ENCODE measurements around the gene TRIM33.

GRCh38 chr1:114535401-114535800 is 24.4 kb upstream of the TRIM33 start:
- TF ChIP-seq, protein P1, sequence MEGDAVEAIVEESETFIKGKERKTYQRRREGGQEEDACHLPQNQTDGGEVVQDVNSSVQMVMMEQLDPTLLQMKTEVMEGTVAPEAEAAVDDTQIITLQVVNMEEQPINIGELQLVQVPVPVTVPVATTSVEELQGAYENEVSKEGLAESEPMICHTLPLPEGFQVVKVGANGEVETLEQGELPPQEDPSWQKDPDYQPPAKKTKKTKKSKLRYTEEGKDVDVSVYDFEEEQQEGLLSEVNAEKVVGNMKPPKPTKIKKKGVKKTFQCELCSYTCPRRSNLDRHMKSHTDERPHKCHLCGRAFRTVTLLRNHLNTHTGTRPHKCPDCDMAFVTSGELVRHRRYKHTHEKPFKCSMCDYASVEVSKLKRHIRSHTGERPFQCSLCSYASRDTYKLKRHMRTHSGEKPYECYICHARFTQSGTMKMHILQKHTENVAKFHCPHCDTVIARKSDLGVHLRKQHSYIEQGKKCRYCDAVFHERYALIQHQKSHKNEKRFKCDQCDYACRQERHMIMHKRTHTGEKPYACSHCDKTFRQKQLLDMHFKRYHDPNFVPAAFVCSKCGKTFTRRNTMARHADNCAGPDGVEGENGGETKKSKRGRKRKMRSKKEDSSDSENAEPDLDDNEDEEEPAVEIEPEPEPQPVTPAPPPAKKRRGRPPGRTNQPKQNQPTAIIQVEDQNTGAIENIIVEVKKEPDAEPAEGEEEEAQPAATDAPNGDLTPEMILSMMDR (IDR thresholded peaks at IDR 0.05; ENCODE audit: insufficient read depth, low read depth, low read length): no peak
- TF ChIP-seq EZH2 (IDR thresholded peaks at IDR 0.05; ENCODE audit: insufficient read depth, low read length): no peak
